COLO829 (cell line): Measurements from ENCODE around the gene PLRG1.
A peak's percentile ranks its signal among the peaks of the same experiment; 100 is the strongest.
"Not testable (repeated sequence)": the region's sequence is repeated elsewhere in the genome, so short reads cannot be mapped to it uniquely, and the experiment has no call there.

ENCODE experiments used
- DNase-seq: peaks from one replicate; pipeline ENCODE4 v3.0.0; 2012; ENCODE audit warnings: low spot score

The PLRG1 gene

DNA sequence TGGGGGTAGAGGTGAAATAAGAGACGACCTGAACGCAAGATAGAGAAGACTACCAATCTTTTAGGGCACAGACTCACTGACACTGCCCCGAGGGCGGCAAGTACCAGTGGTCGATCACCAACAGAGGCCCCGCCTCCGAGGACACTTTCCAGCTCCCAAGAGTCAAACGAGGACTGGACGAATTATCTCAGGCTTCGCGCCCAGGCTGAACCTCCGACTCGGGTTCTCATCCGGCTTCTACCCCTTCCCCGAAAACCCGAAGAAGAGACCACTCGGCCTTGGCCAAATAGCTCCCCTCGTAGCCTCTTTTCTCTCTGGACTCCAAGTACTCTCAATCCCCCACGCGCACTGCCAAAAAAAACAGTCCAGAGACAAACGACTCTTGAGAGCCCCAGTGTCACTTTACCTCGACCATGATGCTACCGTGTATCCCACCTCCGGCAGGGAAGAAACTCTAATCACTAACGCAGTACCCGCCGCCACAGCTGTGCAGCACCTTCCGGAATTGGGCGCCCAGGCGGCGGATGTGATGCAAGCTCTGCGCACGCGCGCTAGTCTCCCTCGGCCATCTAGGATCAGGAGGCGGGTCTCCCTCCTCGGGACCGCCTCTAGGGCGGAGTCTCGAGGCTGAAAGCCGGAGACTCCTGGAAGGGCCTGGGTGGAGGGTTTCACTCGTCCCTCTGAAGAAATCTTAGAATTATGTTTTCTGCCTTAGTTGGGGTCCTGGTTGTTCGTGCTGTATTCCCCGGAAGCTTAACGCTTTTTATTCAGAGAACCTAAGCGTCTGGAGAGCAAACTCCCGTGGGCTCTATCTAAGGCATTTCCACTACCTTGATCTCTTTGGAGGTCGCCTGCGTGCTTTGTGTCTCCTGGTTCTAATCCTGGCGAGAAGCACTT lies at the start of gene PLRG1:
Gene PLRG1 (minus strand): TSS at position 507 of the 897 bp plus-strand sequence. CDS start 92 bp downstream, at position 415.
- peak; percentile 98 for DNase-seq

- DNase-seq, result no peak
Observed at GRCh38 chr4:154597798-154598774, 47.9 kb upstream of the PLRG1 start.

DNA sequence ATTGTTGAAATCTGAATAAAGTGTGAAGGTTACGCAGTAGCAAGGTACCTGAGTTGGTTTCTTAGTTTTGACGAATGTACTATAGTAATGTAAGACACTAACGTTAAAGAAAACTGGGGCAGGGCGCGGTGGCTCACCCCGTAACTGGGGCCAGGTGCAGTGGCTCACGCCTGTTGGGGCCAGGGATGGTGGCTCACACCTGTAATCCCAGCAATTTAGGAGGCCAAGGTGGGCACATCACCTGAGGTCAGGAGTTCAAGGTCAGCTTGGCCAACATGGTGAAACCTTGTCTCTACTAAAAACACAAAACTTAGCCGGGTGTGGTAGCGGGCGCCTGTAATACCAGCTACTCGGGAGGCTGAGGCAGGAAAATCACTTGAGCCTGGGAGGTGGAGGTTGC lies 47.1 kb upstream of the PLRG1 start:
- DNase-seq, result not testable (repeated sequence)

GRCh38 chr4:154595807-154596206 lies 45.6 kb upstream of the PLRG1 start:
- DNase-seq, result no peak

GRCh38 chr4:154594343-154594742 lies 44.1 kb upstream of the PLRG1 start:
- DNase-seq, result not testable (repeated sequence)

GRCh38 chr4:154593868-154594267 lies 43.7 kb upstream of the PLRG1 start:
- peak; percentile 70 for DNase-seq

- no peak for DNase-seq
Observed at GRCh38 chr4:154591890-154592289, 41.7 kb upstream of the PLRG1 start.

- no peak for DNase-seq
Observed at GRCh38 chr4:154590329-154591006, 40.3 kb upstream of the PLRG1 start, which contains the start of gene FGA. TSS of gene FGA (minus strand) at chr4:154590742. CDS start at chr4:154590687, 55 bp downstream.

GRCh38 chr4:154589296-154590197 lies 39.3 kb upstream of the PLRG1 start:
- no peak for DNase-seq

DNA sequence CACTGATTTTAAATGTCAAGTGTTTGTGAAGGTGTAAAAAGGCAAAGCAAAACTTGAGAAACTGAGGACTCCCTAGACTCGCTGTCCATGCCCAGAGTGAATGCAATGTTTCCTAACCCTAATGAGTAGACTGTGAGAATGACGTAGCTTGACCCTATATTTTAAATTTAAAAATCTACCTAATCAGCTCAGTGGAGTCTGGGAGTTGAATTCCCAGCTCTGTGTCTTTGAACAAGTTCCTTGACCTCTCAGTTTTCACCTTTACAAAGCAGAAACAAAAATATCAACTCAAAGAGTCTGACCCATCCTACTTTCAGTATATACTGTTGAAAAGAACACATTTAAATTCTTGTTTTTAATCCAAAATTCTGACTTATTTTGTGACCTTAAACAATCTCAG lies 38.0 kb upstream of the PLRG1 start:
- DNase-seq, result no peak

GRCh38 chr4:154586296-154587033 lies 36.3 kb upstream of the PLRG1 start:
- no peak for DNase-seq

GRCh38 chr4:154585369-154586018 lies 35.3 kb upstream of the PLRG1 start:
- no peak for DNase-seq

GRCh38 chr4:154584259-154584658 lies 34.1 kb upstream of the PLRG1 start:
- no peak for DNase-seq

- no peak for DNase-seq
Observed at GRCh38 chr4:154583677-154584076, 33.5 kb upstream of the PLRG1 start.

GRCh38 chr4:154583230-154583629 lies 33.0 kb upstream of the PLRG1 start:
- DNase-seq, result no peak

DNA sequence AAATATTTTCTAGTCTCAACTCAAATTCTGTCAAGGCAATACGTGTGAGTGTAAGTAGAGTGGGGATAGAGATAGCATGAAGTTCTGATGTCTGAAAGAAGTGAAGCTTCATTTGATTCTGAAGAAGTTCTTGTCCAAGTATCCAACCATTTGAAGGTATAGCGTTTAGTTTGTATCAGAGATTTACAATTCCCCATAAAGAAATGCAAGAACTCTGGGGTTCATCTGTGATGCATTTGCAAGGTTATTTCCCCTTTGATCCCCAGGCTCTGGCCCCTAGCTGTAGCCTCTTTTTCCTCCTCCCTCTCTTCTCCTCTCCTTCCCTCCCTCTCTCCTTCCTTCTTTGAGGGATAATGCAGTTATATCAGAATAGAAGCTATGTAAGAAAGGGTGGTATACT lies 32.5 kb upstream of the PLRG1 start:
- DNase-seq, result no peak

DNA sequence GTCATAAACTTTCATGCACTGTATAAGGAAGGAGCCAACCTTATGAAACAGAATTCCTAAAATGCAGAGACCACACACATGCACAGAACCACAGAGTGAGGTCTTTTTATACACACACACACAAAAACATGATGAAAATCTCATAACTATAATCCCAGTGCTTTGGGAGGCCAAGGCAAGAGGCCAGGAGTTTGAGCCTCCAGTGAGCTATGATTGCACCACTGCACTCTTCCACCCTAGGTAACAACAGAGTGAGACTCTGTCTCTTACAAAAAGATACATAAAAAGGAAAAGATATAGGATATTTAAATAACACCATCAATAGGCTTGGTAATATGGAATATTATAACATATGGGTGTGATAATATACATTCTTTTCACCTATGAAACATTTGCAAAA lies 29.7 kb upstream of the PLRG1 start:
- no peak for DNase-seq

- no peak for DNase-seq
Observed at GRCh38 chr4:154578919-154579318, 28.7 kb upstream of the PLRG1 start.

DNA sequence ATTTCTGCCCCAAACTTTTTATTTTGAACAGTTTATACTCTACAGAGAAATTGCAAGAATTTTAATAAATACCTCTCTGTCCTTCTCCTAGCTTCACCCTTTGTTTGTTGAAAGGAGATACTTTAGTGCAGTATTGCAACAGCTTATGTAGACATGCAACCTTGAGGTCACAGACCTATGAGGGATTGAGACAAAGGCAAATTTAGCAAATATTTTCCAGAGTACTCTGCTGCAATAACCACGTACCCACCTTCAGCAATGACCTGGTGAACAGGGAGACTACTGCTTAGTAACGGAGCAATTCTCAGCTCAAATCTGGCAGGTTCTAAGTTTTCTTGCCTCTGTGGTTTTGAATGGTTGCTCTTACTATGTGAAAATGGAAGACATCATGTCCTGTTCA lies 27.1 kb upstream of the PLRG1 start:
- DNase-seq, result no peak

DNA sequence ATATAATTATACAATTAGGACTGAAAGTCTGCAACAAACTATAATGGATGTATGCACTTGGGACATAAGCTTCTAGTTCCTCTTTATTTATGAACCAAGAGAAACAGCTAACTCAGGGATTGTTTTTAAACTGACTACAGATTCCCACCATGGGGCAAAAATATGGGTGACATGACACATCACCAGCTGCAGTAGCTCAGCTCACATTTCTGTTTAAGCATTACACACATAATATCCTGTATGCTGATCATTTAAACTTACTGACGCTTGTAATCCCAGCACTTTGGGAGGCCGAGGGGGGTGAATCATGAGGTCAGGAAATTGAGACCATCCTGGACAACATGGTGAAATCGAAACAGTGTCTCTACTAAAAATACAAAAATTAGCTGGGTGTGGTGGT lies 24.1 kb upstream of the PLRG1 start:
- DNase-seq, result no peak
